ENCODE data around the gene ZNF385A. TPM values are rescaled to one million over a fixed set of nuclear protein-coding genes. Genes with fewer than 3 reads are reported as not detected.
A peak's percentile ranks its signal among the peaks of the same experiment; 100 is the strongest.

The ZNF385A gene
- total and polyA plus RNA-seq, 2 of the 8 experiments (the other 6 are each of a cell fraction or from before 2014, with no cell fraction given), result 5.2 to 14.3 TPM

DNA sequence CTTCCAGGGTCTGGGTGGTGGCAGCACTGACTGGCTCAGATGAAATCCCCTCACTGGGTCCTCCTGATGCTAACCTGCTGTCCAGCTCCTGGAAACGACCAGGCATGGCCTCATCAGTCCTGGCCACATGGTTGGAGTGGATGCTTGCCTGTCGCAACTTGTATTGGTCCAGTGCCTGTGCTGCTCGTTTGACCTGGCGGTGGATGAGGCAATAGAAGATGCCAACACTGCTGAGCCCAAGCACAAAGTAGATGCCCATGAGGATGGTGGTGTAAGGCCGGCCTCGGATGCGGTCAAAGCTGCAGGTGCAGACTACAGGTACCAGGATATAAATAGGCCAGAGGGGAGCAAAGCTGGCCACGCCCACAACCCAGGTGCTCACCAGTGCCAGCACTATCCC is 21.5 kb downstream of the ZNF385A start:
- ChIA-PET CTCF (ENCODE audit: partially characterized antibody) (interaction anchor here (0.7 to 9.2 kb wide), 15 partner anchors 7 to 162 kb away, joined by 3 to 348 read pairs (median 12); partner anchors contain the start of genes COPZ1, NFE2 and ZNF385A), POLR2A (ENCODE audit: partially characterized antibody) (interaction anchor here (0.9 to 9.2 kb wide), 8 partner anchors 9 to 130 kb away, joined by 3 to 133 read pairs (median 12); partner anchors contain the start of genes CBX5 and HNRNPA1)
- no peak overlapping the region for H2BK5ac ChIP-seq (ENCODE audit: low read depth, low read length)
- WGBS, 2 experiments (ENCODE audit: extremely low coverage in 1 of 2, insufficient coverage in 1 of 2, insufficient read length in 1 of 2, insufficient replicate concordance in 2 of 2, low coverage in 1 of 2, low lambda C conversion rate in 2 of 2, missing lambda C conversion rate in 1 of 2), result 93% methylated on average over 8 of the region's 8 CpGs; no CpG with 5 or more reads in 1 of the 2 experiments
- no peak overlapping the region for H3K4ac ChIP-seq (replicated peaks; ENCODE audit: insufficient read length, low read depth, low read length)
- no peak overlapping the region for H2BK20ac ChIP-seq (ENCODE audit: low read length)
- H3K36me3 ChIP-seq (ENCODE audit: control insufficient read depth in 2 of 4, insufficient read depth in 4 of 4, low read length in 3 of 4), result no peaks in the 10 kb centered on the region
- no peak overlapping the region for H4K8ac ChIP-seq (ENCODE audit: extremely low read depth, insufficient read depth, low read length)
- H3K9ac ChIP-seq (replicated peaks in 1 of 4; ENCODE audit: extremely low read depth in 1 of 4, low read depth in 3 of 4, low read length in 3 of 4), result no peak overlapping the region
- H2BK120ac ChIP-seq (replicated peaks; ENCODE audit: low read depth, low read length), result no peak overlapping the region
- no peak overlapping the region for H2AFZ ChIP-seq (ENCODE audit: low read length)
- DNase-seq (ENCODE audit: low read depth in 1 of 2, low spot score in 2 of 2) (no peak), FAIRE-seq (no peak)
- H3K4me1 ChIP-seq (replicated peaks in 1 of 4; ENCODE audit: control insufficient read depth in 3 of 4, insufficient read depth in 4 of 4, low read length in 3 of 4), result peaks cover 0 to 7% (median 3%) of the 10 kb centered on the region in 4 experiments; a peak in 6 of 7 replicates
- H3K56ac ChIP-seq (replicated peaks; ENCODE audit: insufficient read length, low read depth, low read length), result no peak overlapping the region
- no peak overlapping the region for H3K4me3 ChIP-seq (ENCODE audit: extremely low read depth in 1 of 4, insufficient read depth in 2 of 4, low read depth in 3 of 4, low read length in 4 of 4)
- H3K79me1 ChIP-seq (ENCODE audit: low read depth, low read length), result no peaks in the 10 kb centered on the region
- peaks cover 11% of the 10 kb centered on the region for H3K23me2 ChIP-seq (ENCODE audit: low read depth, low read length)
- H2BK15ac ChIP-seq (ENCODE audit: low read length), result no peak overlapping the region
- H3K9me3 ChIP-seq (ENCODE audit: insufficient read depth in 2 of 2, low read depth in 1 of 2, low read length in 1 of 2), result no peaks in the 10 kb centered on the region
- H3K27me3 ChIP-seq (replicated peaks in 1 of 4; ENCODE audit: control insufficient read depth in 3 of 4, extremely low read depth in 1 of 4, insufficient read depth in 3 of 4, low read length in 3 of 4), result peaks cover 0 to 2% (median under 1%) of the 10 kb centered on the region in 4 experiments; a peak in 2 of 7 replicates
- H3K18ac ChIP-seq (ENCODE audit: extremely low read depth, low read length), result no peak overlapping the region
- H2AK5ac ChIP-seq (ENCODE audit: low read depth, low read length), result no peak overlapping the region
- H2BK12ac ChIP-seq (ENCODE audit: low read depth, low read length), result peak overlapping the region; percentile 7; the same call in 1 of the 2 replicates
- H4K20me1 ChIP-seq (replicated peaks in 1 of 2; ENCODE audit: control insufficient read depth in 1 of 2, insufficient read depth in 2 of 2, low read length in 2 of 2), result no peaks in the 10 kb centered on the region
- no peaks in the 10 kb centered on the region for H3K79me2 ChIP-seq (ENCODE audit: control insufficient read depth in 1 of 2, insufficient read depth in 2 of 2, low read length in 2 of 2)
- no peak overlapping the region for H3K14ac ChIP-seq (ENCODE audit: insufficient read length)
- no peak overlapping the region for H4K91ac ChIP-seq (replicated peaks; ENCODE audit: insufficient read length, low read length)
- H3K23ac ChIP-seq (ENCODE audit: insufficient read length), result no peak overlapping the region
- no peak overlapping the region for H4K5ac ChIP-seq (ENCODE audit: insufficient read length, low read depth, low read length)
- no peak overlapping the region for H3K4me2 ChIP-seq (ENCODE audit: insufficient read depth in 1 of 2, low read depth in 2 of 2, low read length in 2 of 2)
- no peak overlapping the region for H3K27ac ChIP-seq (ENCODE audit: low read depth, low read length)
- TF ChIP-seq KDM5A (IDR thresholded peaks at IDR 0.05; ENCODE audit: low read length) (no peak), HDAC6 (IDR thresholded peaks at IDR 0.05; ENCODE audit: low read depth, low read length) (no peak), FOSL1 (IDR thresholded peaks at IDR 0.05; ENCODE audit: insufficient read depth, low read depth, low read length) (no peak), NANOG (IDR thresholded peaks at IDR 0.05; ENCODE audit: insufficient read depth, low read depth, low read length, poor library complexity, severe bottlenecking) (no peak), ASH2L (IDR thresholded peaks at IDR 0.05; ENCODE audit: low read length) (no peak), CHD1 (IDR thresholded peaks at IDR 0.05; ENCODE audit: low read depth, low read length) (no peak), CBX8 (IDR thresholded peaks at IDR 0.05; ENCODE audit: borderline replicate concordance, low read depth, low read length) (no peak), TEAD4 (IDR thresholded peaks at IDR 0.05; ENCODE audit: low read depth, low read length) (no peak), POLR2A (IDR thresholded peaks at IDR 0.05; ENCODE audit: control extremely low read depth in 1 of 2, low read depth in 2 of 2, low read length in 2 of 2) (no peak), JUN (IDR thresholded peaks at IDR 0.05; ENCODE audit: low read depth, low read length) (no peak), SUZ12 (IDR thresholded peaks at IDR 0.05; ENCODE audit: low read length) (no peak), ZNF274 (IDR thresholded peaks at IDR 0.05; ENCODE audit: borderline replicate concordance, extremely low read depth, low read length) (no peak), TAF7 (optimal IDR thresholded peaks at IDR 0.05; ENCODE audit: borderline replicate concordance, low read depth, low read length) (no peak), CHD2 (IDR thresholded peaks at IDR 0.05; ENCODE audit: low read length) (no peak), KDM1A (IDR thresholded peaks at IDR 0.05; ENCODE audit: borderline replicate concordance, low read length) (no peak)
